Measurements from ENCODE around the gene CLNK. TPM values are rescaled to one million over a fixed set of nuclear protein-coding genes. Genes with fewer than 3 reads are reported as not detected.

The CLNK gene
- total and polyA plus RNA-seq, 2 of the 8 experiments (the other 6 are each of a cell fraction or from before 2014, with no cell fraction given): not detected

DNA sequence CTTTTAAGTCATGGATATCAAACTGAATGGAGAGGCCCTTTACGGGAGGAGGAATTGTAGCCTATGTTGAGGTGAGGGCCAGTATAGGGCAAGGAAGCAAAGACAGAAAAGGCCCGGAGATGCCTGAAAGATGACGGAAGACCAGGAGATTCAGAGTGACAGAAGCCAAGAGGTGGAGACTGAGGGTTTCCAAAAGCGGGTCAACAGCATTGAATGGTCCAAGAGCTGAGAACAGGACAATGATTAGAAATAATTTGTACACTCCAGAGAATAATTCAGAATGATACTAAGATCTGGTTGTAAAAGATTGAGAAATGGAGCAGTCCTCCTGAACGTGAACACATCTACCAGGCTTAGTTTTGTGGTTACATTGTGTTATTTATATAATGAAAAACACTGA, 181.9 kb downstream of the CLNK start:
- H3K4me2 ChIP-seq (ENCODE audit: insufficient read depth in 1 of 2, low read depth in 2 of 2, low read length in 2 of 2): no peak overlapping the region
- no peak overlapping the region for H2AFZ ChIP-seq (ENCODE audit: low read length)
- no peak for FAIRE-seq
- no peak overlapping the region for H4K91ac ChIP-seq (replicated peaks; ENCODE audit: insufficient read length, low read length)
- no peak overlapping the region for H2AK5ac ChIP-seq (ENCODE audit: low read depth, low read length)
- no peak overlapping the region for H3K4ac ChIP-seq (replicated peaks; ENCODE audit: insufficient read length, low read depth, low read length)
- H2BK15ac ChIP-seq (ENCODE audit: low read length): no peak overlapping the region
- H3K27me3 ChIP-seq (replicated peaks in 1 of 4; ENCODE audit: control insufficient read depth in 3 of 4, extremely low read depth in 1 of 4, insufficient read depth in 3 of 4, low read length in 3 of 4): peaks cover 0 to 9% (median 3%) of the 10 kb centered on the region in 4 experiments; a peak in 4 of 7 replicates
- H3K79me2 ChIP-seq (ENCODE audit: control insufficient read depth in 1 of 2, insufficient read depth in 2 of 2, low read length in 2 of 2): no peaks in the 10 kb centered on the region
- no peaks in the 10 kb centered on the region for H3K23me2 ChIP-seq (ENCODE audit: low read depth, low read length)
- H3K14ac ChIP-seq (ENCODE audit: insufficient read length): no peak overlapping the region
- H2BK120ac ChIP-seq (replicated peaks; ENCODE audit: low read depth, low read length): no peak overlapping the region
- no peak overlapping the region for H3K18ac ChIP-seq (ENCODE audit: extremely low read depth, low read length)
- no peak overlapping the region for H3K56ac ChIP-seq (replicated peaks; ENCODE audit: insufficient read length, low read depth, low read length)
- no peak overlapping the region for H4K8ac ChIP-seq (ENCODE audit: extremely low read depth, insufficient read depth, low read length)
- no peak overlapping the region for H3K27ac ChIP-seq (ENCODE audit: low read depth, low read length)
- H4K20me1 ChIP-seq (replicated peaks in 1 of 2; ENCODE audit: control insufficient read depth in 1 of 2, insufficient read depth in 2 of 2, low read length in 2 of 2): no peaks in the 10 kb centered on the region
- H4K5ac ChIP-seq (ENCODE audit: insufficient read length, low read depth, low read length): no peak overlapping the region
- H3K9me3 ChIP-seq (ENCODE audit: insufficient read depth in 2 of 2, low read depth in 1 of 2, low read length in 1 of 2): no peaks in the 10 kb centered on the region
- no peak for DNase-seq (ENCODE audit: low read depth in 1 of 2, low spot score in 2 of 2)
- no peak overlapping the region for H2BK12ac ChIP-seq (ENCODE audit: low read depth, low read length)
- ChIA-PET CTCF (ENCODE audit: partially characterized antibody) (interaction anchor here (0.9 to 1.2 kb wide), 4 partner anchors 12 to 799 kb away, joined by 3 to 4 read pairs (median 4); no protein-coding TSS in a partner anchor), POLR2A (ENCODE audit: partially characterized antibody) (no interaction called here)
- no peaks in the 10 kb centered on the region for H3K36me3 ChIP-seq (ENCODE audit: control insufficient read depth in 2 of 4, insufficient read depth in 4 of 4, low read length in 3 of 4)
- H3K4me3 ChIP-seq (ENCODE audit: extremely low read depth in 1 of 4, insufficient read depth in 2 of 4, low read depth in 3 of 4, low read length in 4 of 4): no peak overlapping the region
- H2BK5ac ChIP-seq (ENCODE audit: low read depth, low read length): no peak overlapping the region
- no peak overlapping the region for H3K9ac ChIP-seq (replicated peaks in 1 of 4; ENCODE audit: extremely low read depth in 1 of 4, low read depth in 3 of 4, low read length in 3 of 4)
- 85% methylated on average over 5 of the region's 5 CpGs; no CpG with 5 or more reads in 1 of the 2 experiments for WGBS, 2 experiments (ENCODE audit: extremely low coverage in 1 of 2, insufficient coverage in 1 of 2, insufficient read length in 1 of 2, insufficient replicate concordance in 2 of 2, low coverage in 1 of 2, low lambda C conversion rate in 2 of 2, missing lambda C conversion rate in 1 of 2)
- H2BK20ac ChIP-seq (ENCODE audit: low read length): no peak overlapping the region
- peaks cover 2 to 12% (median 7%) of the 10 kb centered on the region in 4 experiments; a peak in 6 of 7 replicates for H3K4me1 ChIP-seq (replicated peaks in 1 of 4; ENCODE audit: control insufficient read depth in 3 of 4, insufficient read depth in 4 of 4, low read length in 3 of 4)
- no peaks in the 10 kb centered on the region for H3K79me1 ChIP-seq (ENCODE audit: low read depth, low read length)
- H3K23ac ChIP-seq (ENCODE audit: insufficient read length): no peak overlapping the region
- TF ChIP-seq SAP30 (IDR thresholded peaks at IDR 0.05; ENCODE audit: insufficient read depth, insufficient replicate concordance, low read length) (no peak), YY1 (IDR thresholded peaks at IDR 0.05; ENCODE audit: low read depth, low read length) (no peak), BCL11A (IDR thresholded peaks at IDR 0.05; ENCODE audit: low read depth in 2 of 2, low read length in 2 of 2) (no peak), EZH2 (IDR thresholded peaks at IDR 0.05; ENCODE audit: low read depth, low read length, severe bottlenecking) (no peak), TAF1 (IDR thresholded peaks at IDR 0.05; ENCODE audit: low read depth, low read length) (no peak), BRCA1 (IDR thresholded peaks at IDR 0.05; ENCODE audit: low read depth, low read length) (no peak), KDM4A (IDR thresholded peaks at IDR 0.05; ENCODE audit: low read depth, low read length, severe bottlenecking) (no peak), SIRT6 (IDR thresholded peaks at IDR 0.05; ENCODE audit: low read length) (no peak), BACH1 (IDR thresholded peaks at IDR 0.05; ENCODE audit: low read length) (no peak), GABPA (IDR thresholded peaks at IDR 0.05; ENCODE audit: borderline replicate concordance, insufficient read depth, low read length) (no peak), CBX8 (IDR thresholded peaks at IDR 0.05; ENCODE audit: borderline replicate concordance, low read depth, low read length) (no peak), TEAD4 (IDR thresholded peaks at IDR 0.05; ENCODE audit: low read depth, low read length) (no peak), SIN3A (conservative IDR thresholded peaks at IDR 0.05 in 1 of 2, IDR thresholded peaks at IDR 0.05 in 1 of 2; ENCODE audit: low read depth in 1 of 2, low read length in 2 of 2) (no peak), HDAC6 (IDR thresholded peaks at IDR 0.05; ENCODE audit: low read depth, low read length) (no peak), CREB1 (IDR thresholded peaks at IDR 0.05) (no peak), SP4 (IDR thresholded peaks at IDR 0.05; ENCODE audit: low read length) (no peak)
